Fibroblast of upper back skin (primary cell): ENCODE data around the gene HSD17B13.
"Not testable (repeated sequence)": the region's sequence is repeated elsewhere in the genome, so short reads cannot be mapped to it uniquely, and the experiment has no call there.

ENCODE experiments used
- DNase-seq: peaks from one replicate; pipeline ENCODE4 v3.0.0-alpha.2; 2013

Gene HSD17B13

GRCh38 chr4:87315000-87315399, 7.7 kb downstream of the HSD17B13 start:
- peak; percentile 4 for DNase-seq

- DNase-seq, result no peak
These were observed 8.9 kb downstream of the HSD17B13 start for GRCh38 chr4:87313756-87314155.

- no peak for DNase-seq
These were observed 11.0 kb downstream of the HSD17B13 start for GRCh38 chr4:87311684-87312083.

GRCh38 chr4:87310691-87311335, 11.9 kb downstream of the HSD17B13 start:
- DNase-seq, result no peak

- peak; percentile 56 for DNase-seq
These were observed 13.1 kb downstream of the HSD17B13 start for GRCh38 chr4:87309625-87310024.

- no peak for DNase-seq
These were observed 16.6 kb downstream of the HSD17B13 start for GRCh38 chr4:87306056-87306455.

- no peak for DNase-seq
These were observed 17.1 kb downstream of the HSD17B13 start for GRCh38 chr4:87305562-87305961.

- DNase-seq, result peak; percentile 5
These were observed 17.8 kb downstream of the HSD17B13 start for GRCh38 chr4:87304745-87305432.

GRCh38 chr4:87299898-87300297, 22.8 kb downstream of the HSD17B13 start:
- DNase-seq, result no peak

GRCh38 chr4:87298362-87298761, 24.3 kb downstream of the HSD17B13 start:
- DNase-seq, result no peak

GRCh38 chr4:87294911-87295310, 27.8 kb downstream of the HSD17B13 start:
- not testable (repeated sequence) for DNase-seq

GRCh38 chr4:87293889-87294288, 28.8 kb downstream of the HSD17B13 start:
- not testable (repeated sequence) for DNase-seq

- DNase-seq, result no peak
These were observed 35.7 kb downstream of the HSD17B13 start for GRCh38 chr4:87286970-87287369.

- not testable (repeated sequence) for DNase-seq
These were observed 38.4 kb downstream of the HSD17B13 start for GRCh38 chr4:87284268-87284667.

- no peak for DNase-seq
These were observed 39.5 kb downstream of the HSD17B13 start for GRCh38 chr4:87283151-87283550.

GRCh38 chr4:87281603-87282002, 41.1 kb downstream of the HSD17B13 start:
- DNase-seq, result no peak

- DNase-seq, result no peak
These were observed 44.3 kb downstream of the HSD17B13 start for GRCh38 chr4:87278335-87278794.

GRCh38 chr4:87275311-87275710, 47.4 kb downstream of the HSD17B13 start:
- DNase-seq, result no peak

GRCh38 chr4:87274803-87275202, 47.9 kb downstream of the HSD17B13 start:
- no peak for DNase-seq

- no peak for DNase-seq
These were observed 48.4 kb downstream of the HSD17B13 start for GRCh38 chr4:87274327-87274726.

GRCh38 chr4:87270825-87271224, 51.9 kb downstream of the HSD17B13 start:
- DNase-seq, result no peak

GRCh38 chr4:87270144-87270543, 52.5 kb downstream of the HSD17B13 start:
- peak; percentile 30 for DNase-seq

GRCh38 chr4:87268411-87268810, 54.3 kb downstream of the HSD17B13 start:
- DNase-seq, result no peak

- DNase-seq, result no peak
These were observed 55.7 kb downstream of the HSD17B13 start for GRCh38 chr4:87266986-87267385.

- DNase-seq, result no peak
These were observed 59.8 kb downstream of the HSD17B13 start for GRCh38 chr4:87262886-87263285.
